GM10248 (cell line): ENCODE results near the gene TNFSF4.

ENCODE experiments used
- CTCF ChIA-PET: fragments of 300-600 bp; sonication (Branson Sonifier 250); formaldehyde crosslinking; extraction: SDS; loops from one replicate; lab custom pipeline; 2021; ENCODE audit warnings: antibody characterized with exemption; lab: Yijun Ruan, JAX
- POLR2A ChIA-PET: fragments of 350-650 bp; sonication (Branson Sonifier 250); formaldehyde crosslinking; extraction: SDS; loops from one replicate; lab custom pipeline; 2020; ENCODE audit warnings: antibody characterized with exemption; lab: Yijun Ruan, JAX
- DNase-seq: peaks from one replicate; pipeline ENCODE4 v3.0.0; 2012; ENCODE audit errors: extremely low spot score
- TF ChIP-seq, protein P1 (sequence below): IDR thresholded peaks from 2 replicates; pipeline ENCODE4 v1.5.1; 2012; ENCODE audit warnings: mild to moderate bottlenecking, low read depth; ENCODE audit errors: extremely low read depth, missing control alignments, control extremely low read depth

Gene TNFSF4

DNA sequence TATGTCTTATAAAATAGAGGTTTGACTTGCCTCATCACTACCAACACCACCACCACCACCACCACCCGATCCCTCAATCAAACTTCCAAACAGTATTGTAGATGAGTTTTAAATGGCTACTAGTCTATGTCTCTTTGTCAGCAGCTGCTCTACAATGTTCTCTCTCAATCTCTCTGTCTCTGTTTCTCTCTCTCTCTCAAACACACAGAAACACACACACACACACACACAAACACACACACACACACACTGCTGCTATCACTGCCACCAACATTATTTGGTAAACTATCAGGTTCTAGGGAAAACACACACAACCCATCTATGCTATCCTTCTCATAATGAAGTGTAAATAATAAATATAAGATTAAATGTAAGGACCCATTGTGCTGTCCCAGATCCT is 2.4 kb downstream of the TNFSF4 start:
- ChIA-PET POLR2A (no interaction called here), CTCF (interaction anchor here (1.3 to 5.8 kb wide), 6 partner anchors 9 to 461 kb away, joined by 3 to 146 read pairs (median 9); no protein-coding TSS in a partner anchor)
- TF ChIP-seq, protein P1, sequence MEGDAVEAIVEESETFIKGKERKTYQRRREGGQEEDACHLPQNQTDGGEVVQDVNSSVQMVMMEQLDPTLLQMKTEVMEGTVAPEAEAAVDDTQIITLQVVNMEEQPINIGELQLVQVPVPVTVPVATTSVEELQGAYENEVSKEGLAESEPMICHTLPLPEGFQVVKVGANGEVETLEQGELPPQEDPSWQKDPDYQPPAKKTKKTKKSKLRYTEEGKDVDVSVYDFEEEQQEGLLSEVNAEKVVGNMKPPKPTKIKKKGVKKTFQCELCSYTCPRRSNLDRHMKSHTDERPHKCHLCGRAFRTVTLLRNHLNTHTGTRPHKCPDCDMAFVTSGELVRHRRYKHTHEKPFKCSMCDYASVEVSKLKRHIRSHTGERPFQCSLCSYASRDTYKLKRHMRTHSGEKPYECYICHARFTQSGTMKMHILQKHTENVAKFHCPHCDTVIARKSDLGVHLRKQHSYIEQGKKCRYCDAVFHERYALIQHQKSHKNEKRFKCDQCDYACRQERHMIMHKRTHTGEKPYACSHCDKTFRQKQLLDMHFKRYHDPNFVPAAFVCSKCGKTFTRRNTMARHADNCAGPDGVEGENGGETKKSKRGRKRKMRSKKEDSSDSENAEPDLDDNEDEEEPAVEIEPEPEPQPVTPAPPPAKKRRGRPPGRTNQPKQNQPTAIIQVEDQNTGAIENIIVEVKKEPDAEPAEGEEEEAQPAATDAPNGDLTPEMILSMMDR: no peak

DNA sequence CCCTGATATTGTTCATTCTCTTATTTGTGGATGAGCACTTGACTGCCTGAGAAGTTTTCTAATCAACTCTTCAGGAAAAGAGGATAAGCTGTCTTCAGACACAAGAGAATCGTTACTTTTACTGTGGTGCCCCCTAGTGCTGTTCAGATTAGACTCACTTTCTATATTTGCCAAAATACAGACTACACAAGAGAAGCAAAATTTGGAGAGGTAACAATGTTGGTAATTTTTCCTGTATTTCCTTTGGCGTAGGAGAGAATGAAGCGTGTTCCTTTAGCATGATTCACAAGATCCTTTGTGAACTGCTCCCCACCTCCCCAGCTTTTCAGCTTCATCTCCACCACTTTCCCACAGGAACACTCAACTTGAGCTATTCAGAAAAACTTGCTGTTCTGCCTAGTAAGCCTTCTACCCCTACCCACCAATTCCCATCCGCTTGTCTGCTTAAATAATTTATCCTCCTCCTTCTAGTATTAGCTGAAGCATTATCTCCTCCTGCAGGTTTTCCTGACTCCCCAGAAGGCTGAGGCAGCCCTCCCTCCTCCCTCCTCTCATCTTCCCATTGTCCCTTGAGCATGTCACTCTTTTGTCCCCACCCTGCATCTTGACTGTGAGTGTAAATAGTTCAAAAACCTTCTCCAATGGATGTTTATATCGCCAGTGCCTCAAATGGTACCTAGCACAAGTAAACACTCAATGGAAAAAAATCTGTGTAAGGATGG is 4.5 kb downstream of the TNFSF4 start:
- POLR2A ChIA-PET: no interaction called here
- DNase-seq: no peak
- TF ChIP-seq, protein P1: peak; percentile 55
- CTCF ChIA-PET: interaction anchor here (0.8 to 5.8 kb wide), 36 partner anchors 9 to 490 kb away, joined by 3 to 146 read pairs (median 4); no protein-coding TSS in a partner anchor

More for the DNA sequence above, 2.4 kb downstream of the TNFSF4 start:
- no peak for DNase-seq

GRCh38 chr1:173201969-173202368 is 5.2 kb downstream of the TNFSF4 start:
- TF ChIP-seq, protein P1: no peak
- no peak for DNase-seq
- ChIA-PET POLR2A (no interaction called here), CTCF (interaction anchor here (0.8 to 5.8 kb wide), 32 partner anchors 9 to 473 kb away, joined by 3 to 146 read pairs (median 4); no protein-coding TSS in a partner anchor)

- DNase-seq: peak; percentile 25
- ChIA-PET CTCF (interaction anchor here (1.0 to 3.8 kb wide), 8 partner anchors 8 to 453 kb away, joined by 3 to 11 read pairs (median 4); partner anchors contain the start of gene TNFSF4), POLR2A (no interaction called here)
- TF ChIP-seq, protein P1: no peak
These were observed 11.5 kb downstream of the TNFSF4 start for GRCh38 chr1:173195596-173196088.

GRCh38 chr1:173193639-173194038 is 13.5 kb downstream of the TNFSF4 start:
- no peak for DNase-seq
- ChIA-PET POLR2A (no interaction called here), CTCF (interaction anchor here (1.1 to 2.1 kb wide), 2 partner anchors 9 to 451 kb away, joined by 3 to 11 read pairs; no protein-coding TSS in a partner anchor)
- TF ChIP-seq, protein P1: no peak

DNA sequence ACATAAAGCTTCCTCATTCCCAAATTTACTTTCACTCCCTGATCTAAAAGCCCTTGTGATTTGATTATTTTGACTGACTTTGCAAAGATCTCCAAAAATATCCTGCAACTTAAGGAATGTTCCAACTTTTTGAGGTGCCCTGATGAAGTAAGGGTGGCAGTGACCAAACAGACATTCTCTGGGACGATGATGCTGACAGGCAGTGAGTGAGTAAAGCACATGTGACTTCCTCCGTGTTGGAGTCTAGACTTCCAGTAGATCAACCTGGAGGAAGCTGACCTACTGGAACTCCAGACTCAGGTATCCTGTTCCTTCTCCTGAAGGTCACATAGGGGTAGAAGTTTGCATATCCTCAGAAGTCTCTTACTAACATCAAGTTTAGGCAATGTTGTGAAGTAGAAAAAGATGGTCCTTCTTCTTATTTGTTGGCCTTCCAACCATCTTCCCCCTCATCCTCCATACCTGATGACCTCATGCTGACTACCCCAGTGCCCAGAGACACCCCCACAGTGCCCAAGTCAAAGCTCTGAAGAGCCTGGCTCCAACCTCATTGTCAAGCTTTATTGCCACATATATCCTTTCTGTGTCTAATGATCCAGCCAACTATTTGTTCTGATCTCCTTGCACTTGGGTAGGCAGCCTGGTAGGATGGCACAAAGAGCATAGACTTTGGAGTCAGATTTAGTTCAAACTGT is 16.0 kb downstream of the TNFSF4 start:
- POLR2A ChIA-PET: no interaction called here
- DNase-seq: no peak
- CTCF ChIA-PET: interaction anchor here (0.9 to 2.4 kb wide), 5 partner anchors 11 to 448 kb away, joined by 3 to 11 read pairs (median 3); no protein-coding TSS in a partner anchor
- TF ChIP-seq, protein P1: no peak
